Left kidney (tissue), 8 donors: Measurements from ENCODE around the gene PRR20A. TPM values are rescaled to one million over a fixed set of nuclear protein-coding genes. Genes with fewer than 3 reads are reported as not detected.
"Not testable (repeated sequence)": the region's sequence is repeated elsewhere in the genome, so short reads cannot be mapped to it uniquely, and the experiment has no call there.

Experiments
- DNase-seq: peaks from one replicate; pipeline ENCODE4 v3.0.0-alpha.2; 2013
- long read RNA-seq, 8 donors: transcript quantifications; one replicate each; lab custom pipeline, GENCODE V29; 2026
- polyA plus RNA-seq: library from polyadenylated mRNA; unstranded; fragments of 120-200 nt; gene quantifications from one replicate; pipeline ENCODE4 v1.2.1, GENCODE V29; 2013; ENCODE audit not compliant: insufficient read length

Gene PRR20A
- not detected for polyA plus RNA-seq
- long read RNA-seq, donor 1: 0 reads
- long read RNA-seq, donor 2: 0 reads
- long read RNA-seq, donor 3: 0 reads
- long read RNA-seq, donor 4: 0 reads
- long read RNA-seq, donor 5: 0 reads
- long read RNA-seq, donor 6: 0 reads
- long read RNA-seq, donor 7: 0 reads
- long read RNA-seq, donor 8: 0 reads

- DNase-seq: not testable (repeated sequence)
Observed at GRCh38 chr13:57140235-57140968, at the start of gene PRR20A. Gene PRR20A (plus strand): TSS chr13:57140918. CDS start chr13:57141305, 387 bp downstream.

GRCh38 chr13:57114945-57115344 is 25.8 kb upstream of the PRR20A start:
- no peak for DNase-seq

- DNase-seq: no peak
Observed at GRCh38 chr13:57123681-57124080, 17.0 kb upstream of the PRR20A start.

- DNase-seq: no peak
Observed at GRCh38 chr13:57128909-57129308, 11.8 kb upstream of the PRR20A start.

- DNase-seq: no peak
Observed at GRCh38 chr13:57136093-57136492, 4.6 kb upstream of the PRR20A start.

GRCh38 chr13:57137585-57137984 is 3.1 kb upstream of the PRR20A start:
- DNase-seq: no peak

- DNase-seq: no peak
Observed at GRCh38 chr13:57138988-57139387, 1.7 kb upstream of the PRR20A start.

- DNase-seq: not testable (repeated sequence)
Observed at GRCh38 chr13:57139781-57140180, 937 bp upstream of the PRR20A start.

- not testable (repeated sequence) for DNase-seq
Observed at GRCh38 chr13:57147188-57147587, 6.5 kb downstream of the PRR20A start, which contains the start of gene PRR20B. Gene PRR20B (plus strand): TSS chr13:57147488. CDS start chr13:57147875, 387 bp downstream.

GRCh38 chr13:57148106-57148505 is 7.4 kb downstream of the PRR20A start:
- DNase-seq: not testable (repeated sequence)

- not testable (repeated sequence) for DNase-seq
Observed at GRCh38 chr13:57153761-57154160, 13.0 kb downstream of the PRR20A start, which contains the start of gene PRR20C. Gene PRR20C (plus strand): TSS chr13:57154061. CDS start chr13:57154448, 387 bp downstream.

- DNase-seq: not testable (repeated sequence)
Observed at GRCh38 chr13:57160332-57160731, 19.6 kb downstream of the PRR20A start, which contains the start of gene PRR20D. Gene PRR20D (plus strand): TSS chr13:57160632. CDS start chr13:57161019, 387 bp downstream.

GRCh38 chr13:57166897-57167296 is 26.2 kb downstream of the PRR20A start, which contains the start of gene PRR20E:
Gene PRR20E (plus strand): TSS chr13:57167197. CDS start chr13:57167584, 387 bp downstream.
- not testable (repeated sequence) for DNase-seq

- DNase-seq: no peak
Observed at GRCh38 chr13:57191667-57192066, 50.9 kb downstream of the PRR20A start.

Other genes with a start within 250 kb of the PRR20A start
- not detected for gene PRR20B, start 6.6 kb downstream of the PRR20A start, polyA plus RNA-seq
- not detected for gene PRR20C, start 13.1 kb downstream of the PRR20A start, polyA plus RNA-seq
- gene PRR20D, start 19.7 kb downstream of the PRR20A start, polyA plus RNA-seq: not detected
- gene PRR20E, start 26.3 kb downstream of the PRR20A start, polyA plus RNA-seq: not detected